Gastroesophageal sphincter (tissue), 4 donors: ENCODE data around the gene CPVL. TPM values are rescaled to one million over a fixed set of nuclear protein-coding genes. Genes with fewer than 3 reads are reported as not detected.

Experiments
- ATAC-seq: fragments of 150-250 bp; one replicate; pipeline ENCODE4 v1.9.1; 2016; ENCODE audit warnings: mild to moderate bottlenecking, moderate library complexity
- H3K27ac ChIP-seq, 4 donors: fragments of 200-600 bp; sonication (generic) in 3 of 4; 1 replicate in 3 of 4; 2 replicates in 1 of 4; pipeline ENCODE4 v1.5.1; 2016 to 2019
- H3K27me3 ChIP-seq: fragments of 200-600 bp; sonication (generic); one replicate; pipeline ENCODE4 v1.5.1; 2019
- H3K36me3 ChIP-seq, 2 donors: fragments of 200-600 bp; sonication (generic); one replicate each; pipeline ENCODE4 v1.5.1; 2019; ENCODE audit warnings: control low read depth in 1 of 2
- H3K4me1 ChIP-seq, 3 donors: fragments of 200-600 bp; sonication (generic); 1 replicate in 2 of 3; 2 replicates in 1 of 3; pipeline ENCODE4 v1.5.1; 2016 to 2019; ENCODE audit warnings: control low read depth in 2 of 3
- H3K4me3 ChIP-seq, 2 donors: fragments of 200-600 bp; sonication (generic); one replicate each; pipeline ENCODE4 v1.5.1; 2019; ENCODE audit warnings: mild to moderate bottlenecking in 1 of 2, moderate library complexity in 1 of 2
- H3K9me3 ChIP-seq, 3 donors: fragments of 200-600 bp; sonication (generic); one replicate each; pipeline ENCODE4 v1.5.1; 2017 to 2019; ENCODE audit warnings: control low read depth in 2 of 3
- CTCF ChIP-seq, 4 experiments: fragments of 200-600 bp in 2 of 4; fragments of 450-650 bp in 2 of 4; sonication (generic) in 1 of 4; IDR thresholded peaks; one replicate each; pipeline ENCODE4 v1.5.1; 2017 to 2019; ENCODE audit warnings: antibody characterized with exemption in 4 of 4, mild to moderate bottlenecking in 2 of 4, moderate library complexity in 2 of 4
- EP300 ChIP-seq: sonication (generic); formaldehyde crosslinking; IDR thresholded peaks from one replicate; pipeline ENCODE4 v1.6.1; 2017; ENCODE audit warnings: antibody characterized with exemption, mild to moderate bottlenecking
- POLR2A ChIP-seq, 2 donors: fragments of 450-650 bp; IDR thresholded peaks; one replicate each; pipeline ENCODE4 v1.6.1; 2017; ENCODE audit warnings: antibody characterized with exemption in 2 of 2, mild to moderate bottlenecking in 2 of 2, moderate library complexity in 1 of 2
- POLR2AphosphoS5 ChIP-seq: sonication (generic); formaldehyde crosslinking; IDR thresholded peaks from one replicate; pipeline ENCODE4 v1.6.1; 2017; ENCODE audit warnings: antibody characterized with exemption
- WGBS, 2 donors: methylation state at CpG; one replicate each; pipeline ENCODE4 v1.1.5; 2018; ENCODE audit warnings: low coverage in 1 of 2; 5-methylcytosine and 5-hydroxymethylcytosine counted together
- total RNA-seq, 4 donors: library from RNA; depleted of rRNA; stranded (reverse); fragments of >200 nt; gene quantifications; one replicate each; pipeline ENCODE4 v1.1.0, GENCODE V29; 2016

Gene CPVL
- total RNA-seq, 4 donors from 2014 or later, result 4.8 to 24.6 (median 15.1) TPM

- peaks cover 7% of the 10 kb centered on the region for H3K27me3 ChIP-seq
- H3K9me3 ChIP-seq, result no peaks in the 10 kb centered on the region
- H3K36me3 ChIP-seq, result no peaks in the 10 kb centered on the region
- no peak overlapping the region for H3K4me3 ChIP-seq
- ATAC-seq, result no peak
- H3K27ac ChIP-seq, result no peak overlapping the region
- no peaks in the 10 kb centered on the region for H3K4me1 ChIP-seq
- 72 to 84% methylated on average over 3 of the region's 3 CpGs for WGBS, 2 donors
- no peak for TF ChIP-seq CTCF (IDR thresholded peaks at IDR 0.05)
- no peak for TF ChIP-seq POLR2A (IDR thresholded peaks at IDR 0.05)
- TF ChIP-seq EP300, result no peak
- no peak for TF ChIP-seq POLR2AphosphoS5
Measured at GRCh38 chr7:29132980-29133379, 13.4 kb downstream of the CPVL start.

- peaks cover 7% of the 10 kb centered on the region for H3K27me3 ChIP-seq
- ATAC-seq, result no peak
- no peak overlapping the region for H3K4me3 ChIP-seq
- H3K9me3 ChIP-seq, result no peaks in the 10 kb centered on the region
- no peaks in the 10 kb centered on the region for H3K4me1 ChIP-seq
- no peak overlapping the region for H3K27ac ChIP-seq
- no peak for TF ChIP-seq CTCF (IDR thresholded peaks at IDR 0.05)
- TF ChIP-seq POLR2AphosphoS5, result no peak
- no peak for TF ChIP-seq POLR2A (IDR thresholded peaks at IDR 0.05)
- TF ChIP-seq EP300, result no peak
- WGBS, 2 donors, result 80 to 86% methylated on average over 2 to 4 of the region's 5 CpGs
- H3K36me3 ChIP-seq, result no peaks in the 10 kb centered on the region
Measured at GRCh38 chr7:29131678-29132077, 14.7 kb downstream of the CPVL start.

- TF ChIP-seq CTCF (IDR thresholded peaks at IDR 0.05), result no peak
- no peak for TF ChIP-seq EP300
- TF ChIP-seq POLR2A (IDR thresholded peaks at IDR 0.05), result no peak
- TF ChIP-seq POLR2AphosphoS5, result no peak
- H3K36me3 ChIP-seq, result no peaks in the 10 kb centered on the region
- H3K4me1 ChIP-seq, result no peaks in the 10 kb centered on the region
- H3K9me3 ChIP-seq, result no peaks in the 10 kb centered on the region
- H3K4me3 ChIP-seq, result no peak overlapping the region
- WGBS, 2 donors, result 83 to 100% methylated on average over 1 of the region's 1 CpG
- H3K27ac ChIP-seq, result no peak overlapping the region
- ATAC-seq, result no peak
- H3K27me3 ChIP-seq, result peaks cover 7% of the 10 kb centered on the region
Measured at GRCh38 chr7:29130096-29130495, 16.2 kb downstream of the CPVL start.

- WGBS, 2 donors, result 68% methylated on average over 3 to 4 of the region's 4 CpGs
- Histone ChIP-seq H3K9me3 (no peaks in the 10 kb centered on the region), H3K36me3 (no peaks in the 10 kb centered on the region), H3K4me3 (no peak overlapping the region), H3K27me3 (no peaks in the 10 kb centered on the region), H3K4me1 (no peaks in the 10 kb centered on the region), H3K27ac (no peak overlapping the region)
- ATAC-seq, result no peak
- TF ChIP-seq EP300, result no peak
- no peak for TF ChIP-seq CTCF (IDR thresholded peaks at IDR 0.05)
- no peak for TF ChIP-seq POLR2AphosphoS5
- TF ChIP-seq POLR2A (IDR thresholded peaks at IDR 0.05), result no peak
Measured at GRCh38 chr7:29127527-29127926, 18.8 kb downstream of the CPVL start.

- WGBS, 2 donors, result 84 to 90% methylated on average over 3 of the region's 3 CpGs
- ATAC-seq, result no peak
Measured at GRCh38 chr7:29126804-29127203, 19.5 kb downstream of the CPVL start.

More at GRCh38 chr7:29126804-29127203, 19.5 kb downstream of the CPVL start:
- H3K36me3 ChIP-seq, result no peaks in the 10 kb centered on the region
- no peak overlapping the region for H3K27ac ChIP-seq
- no peaks in the 10 kb centered on the region for H3K4me1 ChIP-seq
- no peak overlapping the region for H3K4me3 ChIP-seq
- no peaks in the 10 kb centered on the region for H3K27me3 ChIP-seq
- TF ChIP-seq POLR2AphosphoS5 (no peak), CTCF (IDR thresholded peaks at IDR 0.05) (no peak)
- no peaks in the 10 kb centered on the region for H3K9me3 ChIP-seq
